NOMO-1 treated with DMSO at 0.1 percent for 48 hours (cell line): ENCODE data around the gene ETV6.

Source experiments
- DNase-seq: peaks from one replicate; lab custom pipeline; 2025; ENCODE audit not compliant: unreplicated experiment; lab: John Stamatoyannopoulos, UW

Gene ETV6

DNA sequence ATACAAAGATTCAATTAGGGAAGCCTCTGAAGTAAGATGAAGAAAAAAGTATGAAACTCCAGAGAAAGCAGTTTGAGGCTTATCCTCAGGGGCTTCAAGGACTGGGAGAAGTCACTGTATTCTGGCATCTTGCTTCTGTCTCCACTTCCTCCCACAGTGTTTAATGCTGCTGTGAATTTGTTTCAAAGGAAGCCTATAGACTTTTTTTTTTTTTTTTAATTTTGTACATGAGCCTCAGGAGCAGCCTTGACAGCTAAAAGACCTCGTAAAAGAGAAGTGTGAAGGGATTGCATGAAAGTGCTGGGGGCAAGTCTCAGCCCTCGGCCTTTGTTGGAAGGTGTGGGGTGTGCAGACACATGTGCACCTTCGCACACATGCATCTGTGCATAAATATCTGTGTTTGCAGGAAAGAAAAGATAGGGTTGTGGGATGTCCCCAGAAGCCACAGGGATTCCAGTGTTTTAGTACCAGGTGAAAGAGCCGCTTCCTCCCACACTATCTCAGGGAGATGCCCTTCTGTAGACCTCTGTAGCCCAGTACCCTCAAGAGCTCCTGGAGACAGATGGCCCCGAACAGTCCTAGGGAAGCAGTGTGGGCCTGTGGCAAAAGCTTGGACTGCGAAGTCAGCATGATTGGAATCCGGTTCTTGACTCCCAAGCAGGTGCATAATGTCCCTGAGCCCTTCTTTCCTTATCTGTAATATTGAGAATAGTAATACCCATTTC lies 227.8 kb downstream of the ETV6 start:
- no peak for DNase-seq

GRCh38 chr12:11877869-11878780 lies 228.7 kb downstream of the ETV6 start:
- DNase-seq: no peak

DNA sequence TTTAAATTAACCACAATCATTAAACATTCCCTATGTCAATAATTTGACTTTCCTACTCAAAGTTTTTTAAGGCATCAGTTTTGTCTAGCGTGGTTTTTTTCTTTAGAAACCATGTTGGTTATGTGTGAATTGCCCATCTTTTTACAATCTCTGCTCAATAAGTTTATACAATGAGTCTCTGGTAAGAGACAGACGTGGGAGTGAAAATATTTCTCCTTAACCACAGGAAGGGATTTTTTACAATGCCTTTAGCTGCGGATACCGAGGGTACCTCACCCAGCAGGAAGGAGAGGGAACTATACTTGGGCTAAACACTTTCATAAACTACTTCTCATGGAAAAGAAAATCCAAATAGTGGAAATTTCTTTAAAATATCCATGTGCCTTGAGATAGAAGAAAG lies 229.8 kb downstream of the ETV6 start:
- DNase-seq: no peak

DNA sequence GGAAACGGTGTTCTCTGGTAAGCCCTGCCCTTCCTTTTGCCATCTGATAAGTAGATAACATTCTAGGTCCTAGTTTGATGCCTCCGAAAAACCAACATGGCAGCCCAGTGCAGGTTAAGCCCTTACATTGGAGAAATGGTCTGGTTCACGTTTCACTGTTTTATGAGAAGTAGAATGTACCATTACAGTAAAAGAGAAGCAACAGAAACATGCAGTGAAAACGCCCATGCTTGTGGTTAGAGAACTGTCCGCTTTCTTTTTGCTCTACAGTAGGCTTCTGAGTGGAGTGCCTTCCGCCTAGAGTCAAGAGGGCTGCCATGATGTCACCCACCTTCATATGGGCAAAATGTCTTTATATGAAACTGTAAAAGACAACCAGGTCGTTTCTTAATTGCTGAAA lies 230.9 kb downstream of the ETV6 start:
- DNase-seq: no peak

DNA sequence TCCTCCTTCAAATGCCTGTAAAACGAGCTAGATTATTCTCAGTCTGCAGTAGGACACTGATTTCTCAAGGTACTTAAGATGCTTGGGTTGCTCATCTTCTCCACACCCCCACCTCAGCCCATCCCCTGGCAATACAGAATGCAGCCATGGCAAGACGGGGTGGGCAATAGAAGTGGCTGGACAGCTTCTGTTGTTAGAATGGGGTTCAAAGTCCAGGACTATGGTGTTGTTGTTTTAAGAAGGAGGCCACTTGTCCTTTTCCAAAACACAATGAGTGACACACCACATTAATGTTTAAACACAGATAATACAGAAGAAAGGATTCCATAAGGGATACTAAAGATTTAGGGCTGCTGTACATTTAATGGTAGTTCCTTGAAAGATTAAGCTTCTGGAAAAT lies 232.4 kb downstream of the ETV6 start:
- DNase-seq: no peak

DNA sequence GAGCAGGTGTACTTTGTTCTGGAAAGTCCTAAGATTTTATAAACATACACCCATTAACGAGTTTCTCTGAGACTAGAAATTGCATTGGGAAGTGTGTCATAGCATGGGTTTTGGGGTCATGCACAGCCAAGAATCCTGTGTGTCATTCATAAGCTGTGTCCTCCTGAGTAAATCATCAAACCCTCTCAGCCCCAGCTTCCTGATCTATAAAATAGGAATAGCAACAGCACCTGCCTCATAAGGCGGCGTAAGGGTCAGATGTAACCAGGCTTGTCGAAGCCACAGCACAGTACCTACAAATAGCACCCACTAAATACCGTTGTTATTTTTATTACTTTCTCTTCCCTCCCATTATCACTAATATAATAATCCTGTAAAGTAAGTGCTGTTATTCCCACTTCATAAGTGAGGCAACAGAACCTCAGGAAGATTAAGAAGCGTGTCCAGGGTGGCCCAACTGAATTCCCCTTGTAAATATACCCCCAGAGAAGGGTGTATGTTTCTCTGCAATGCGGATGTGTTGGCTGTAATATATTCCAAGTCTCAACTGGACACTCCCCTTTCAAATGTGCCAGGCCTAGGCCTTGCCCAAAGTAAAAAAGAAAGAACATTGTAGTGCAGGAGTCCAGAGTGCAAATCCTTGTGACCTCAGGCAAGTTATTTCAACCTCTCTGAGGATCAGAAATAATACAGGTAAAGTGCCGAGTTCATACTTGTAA lies 233.0 kb downstream of the ETV6 start:
- DNase-seq: no peak

- peak; percentile 19 for DNase-seq
Observed at GRCh38 chr12:11884116-11884515, 234.6 kb downstream of the ETV6 start.

GRCh38 chr12:11884706-11885105 lies 235.2 kb downstream of the ETV6 start:
- DNase-seq: peak; percentile 63

- DNase-seq: no peak
Observed at GRCh38 chr12:11885261-11886038, 236.0 kb downstream of the ETV6 start.

GRCh38 chr12:11886339-11886738 lies 236.9 kb downstream of the ETV6 start:
- no peak for DNase-seq

DNA sequence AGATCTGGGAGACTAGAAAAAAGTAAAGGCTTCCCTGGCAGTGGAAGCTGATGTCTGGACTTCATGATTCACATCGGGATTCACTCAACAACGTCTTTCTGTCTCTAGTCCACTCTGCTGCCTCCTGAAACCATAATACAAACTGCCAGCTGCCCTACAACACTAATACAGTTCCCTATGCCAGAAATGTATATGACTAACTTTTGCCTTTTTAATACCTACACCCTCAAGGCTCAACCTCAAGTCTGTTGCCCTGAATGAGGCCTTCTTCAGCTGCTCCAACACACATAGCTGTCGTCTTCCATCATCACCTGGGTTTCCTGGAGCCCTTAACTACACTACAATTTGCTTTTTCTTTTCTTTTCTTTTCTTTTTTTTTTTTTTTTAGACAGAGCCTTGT lies 238.6 kb downstream of the ETV6 start:
- DNase-seq: no peak

DNA sequence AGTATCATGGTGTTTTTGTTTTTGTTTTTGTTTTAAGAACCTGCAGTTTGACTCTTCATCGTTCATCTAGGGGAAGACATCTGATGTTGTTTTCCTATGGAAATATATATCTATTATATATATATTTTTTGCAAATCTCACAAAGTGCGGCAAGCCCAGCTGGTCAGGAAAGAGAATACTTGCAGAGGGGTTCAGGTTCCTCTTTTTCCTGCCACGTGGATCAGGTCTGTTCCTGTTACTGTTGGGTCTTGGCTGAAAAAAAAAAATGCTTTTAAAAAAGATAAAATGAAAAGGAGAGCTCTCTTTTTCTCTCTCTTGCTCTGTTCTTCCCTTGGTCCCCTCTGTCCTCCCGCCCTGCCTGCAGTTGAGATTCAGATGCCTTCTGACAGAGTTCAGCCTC lies 241.9 kb downstream of the ETV6 start:
- DNase-seq: peak; percentile 37

- no peak for DNase-seq
Observed at GRCh38 chr12:11891754-11892386, 242.4 kb downstream of the ETV6 start.

DNA sequence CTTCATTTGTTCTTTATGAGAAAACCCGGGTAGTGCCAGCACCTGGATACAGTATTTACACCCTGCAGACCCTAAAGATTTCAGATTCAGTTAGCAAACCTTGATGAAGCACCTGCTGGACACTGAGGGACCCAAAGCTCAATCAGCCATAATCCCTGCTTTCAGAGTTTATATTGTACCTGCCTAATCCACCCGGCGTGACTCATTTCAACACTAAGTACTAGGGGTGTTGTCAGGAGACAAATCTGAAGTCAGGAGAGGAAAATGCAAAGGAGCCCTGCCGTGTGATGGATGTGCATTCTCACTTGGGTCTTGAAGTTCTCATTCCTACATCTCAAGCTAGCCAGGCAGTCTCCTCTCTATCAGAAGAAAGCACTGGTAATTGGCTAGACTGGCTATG lies 244.5 kb downstream of the ETV6 start:
- no peak for DNase-seq

GRCh38 chr12:11894890-11895289 lies 245.4 kb downstream of the ETV6 start:
- no peak for DNase-seq

DNA sequence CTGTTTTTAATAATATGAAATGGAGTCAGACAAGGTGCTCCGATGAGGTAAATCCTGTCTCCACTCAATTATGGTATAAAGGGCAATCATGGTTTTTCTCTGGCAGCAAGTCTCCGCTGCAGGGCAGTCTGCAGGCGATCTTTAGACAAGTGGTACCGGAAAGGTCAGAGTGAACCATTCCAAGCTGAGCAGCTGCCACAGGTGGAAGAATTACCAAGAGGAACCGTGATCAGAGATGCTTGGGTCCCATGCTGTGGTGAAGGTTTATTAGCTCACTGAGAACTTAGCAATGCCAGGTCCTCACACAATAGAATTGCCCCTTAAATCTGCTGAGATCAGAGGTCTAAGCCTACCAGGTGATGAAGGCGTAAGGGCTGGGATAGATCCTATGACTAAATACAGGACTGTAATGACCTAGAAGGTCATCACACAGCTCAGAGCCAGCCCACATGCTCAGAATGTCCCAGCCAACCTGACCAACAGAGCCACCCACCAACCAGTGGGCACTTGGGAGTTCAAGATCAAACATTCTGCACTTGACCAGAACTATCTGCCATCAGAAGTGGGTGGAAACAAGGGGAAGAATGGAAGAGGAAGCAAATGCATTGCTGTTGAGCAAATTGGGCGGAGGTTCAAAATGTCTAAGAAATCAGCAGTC lies 246.1 kb downstream of the ETV6 start:
- peak; percentile 25 for DNase-seq

- no peak for DNase-seq
Observed at GRCh38 chr12:11896417-11896929, 247.0 kb downstream of the ETV6 start.

DNA sequence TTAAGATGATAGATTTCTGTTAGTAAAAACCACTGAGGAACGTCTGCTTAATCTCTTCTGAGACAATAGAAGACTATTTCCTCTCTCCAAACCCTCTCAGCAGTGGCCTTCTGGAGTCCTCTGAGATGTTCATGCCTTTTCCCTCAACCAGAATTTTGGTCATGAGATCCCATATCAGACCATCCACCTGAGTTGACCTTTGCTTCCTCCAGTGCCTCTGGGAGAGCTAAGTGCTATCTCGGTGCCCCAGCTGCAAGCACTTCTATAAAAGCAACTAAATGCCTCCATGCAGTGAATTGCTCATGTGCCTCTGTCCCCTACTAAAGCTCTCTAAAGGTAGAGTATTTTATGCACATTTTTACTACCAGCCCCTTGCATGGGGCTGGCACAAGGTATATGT lies 248.4 kb downstream of the ETV6 start:
- no peak for DNase-seq

GRCh38 chr12:11901701-11902524 lies 252.4 kb downstream of the ETV6 start:
- no peak for DNase-seq
